Parathyroid adenoma (tissue), 2 donors: ENCODE results near the gene HLA-F.

Experiments
- H2AFZ ChIP-seq: fragments of 300-600 bp; sonication (generic); one replicate; pipeline ENCODE4 v1.7.0; 2017; ENCODE audit warnings: antibody characterized with exemption, mild to moderate bottlenecking
- H3K27ac ChIP-seq: fragments of 300-600 bp; sonication (generic); one replicate; pipeline ENCODE4 v1.7.0; 2017
- H3K27me3 ChIP-seq: fragments of 300-600 bp; sonication (generic); one replicate; pipeline ENCODE4 v1.7.0; 2017; ENCODE audit warnings: low read length; ENCODE audit not compliant: control insufficient read depth, insufficient read depth
- H3K36me3 ChIP-seq: fragments of 300-600 bp; sonication (generic); one replicate; pipeline ENCODE4 v1.7.0; 2017; ENCODE audit warnings: low read length; ENCODE audit not compliant: control insufficient read depth, insufficient read depth
- H3K4me1 ChIP-seq: fragments of 300-600 bp; sonication (generic); one replicate; pipeline ENCODE4 v1.7.0; 2017; ENCODE audit warnings: control low read depth
- H3K4me2 ChIP-seq: fragments of 300-600 bp; sonication (generic); one replicate; pipeline ENCODE4 v1.7.0; 2017; ENCODE audit warnings: low read length
- H3K4me3 ChIP-seq: fragments of 300-600 bp; sonication (generic); one replicate; pipeline ENCODE4 v1.7.0; 2017; ENCODE audit warnings: low read depth, low read length
- H3K79me2 ChIP-seq: fragments of 300-600 bp; sonication (generic); one replicate; pipeline ENCODE4 v1.7.0; 2017; ENCODE audit warnings: control low read depth
- H3K9ac ChIP-seq: fragments of 300-600 bp; sonication (generic); one replicate; pipeline ENCODE4 v1.7.0; 2017; ENCODE audit warnings: mild to moderate bottlenecking
- H3K9me3 ChIP-seq: fragments of 300-600 bp; sonication (generic); one replicate; pipeline ENCODE4 v1.7.0; 2017; ENCODE audit warnings: low read length; ENCODE audit not compliant: control insufficient read depth
- CTCF ChIP-seq: fragments of 300-600 bp; sonication (generic); IDR thresholded peaks from one replicate; pipeline ENCODE4 v1.7.0; 2017; ENCODE audit warnings: antibody characterized with exemption, mild to moderate bottlenecking
- donor health status: primary hyperparathyroidism.

Gene HLA-F

GRCh38 chr6:29743568-29743967 lies 20.3 kb downstream of the HLA-F start:
- Histone ChIP-seq H3K27ac (no peak overlapping the region), H3K9ac (no peak overlapping the region), H3K79me2 (no peaks in the 10 kb centered on the region), H3K27me3 (no peaks in the 10 kb centered on the region), H2AFZ (no peak overlapping the region), H3K36me3 (no peaks in the 10 kb centered on the region), H3K4me1 (peaks cover 4% of the 10 kb centered on the region), H3K9me3 (no peaks in the 10 kb centered on the region), H3K4me3 (no peak overlapping the region), H3K4me2 (no peak overlapping the region)
- TF ChIP-seq CTCF = no peak

DNA sequence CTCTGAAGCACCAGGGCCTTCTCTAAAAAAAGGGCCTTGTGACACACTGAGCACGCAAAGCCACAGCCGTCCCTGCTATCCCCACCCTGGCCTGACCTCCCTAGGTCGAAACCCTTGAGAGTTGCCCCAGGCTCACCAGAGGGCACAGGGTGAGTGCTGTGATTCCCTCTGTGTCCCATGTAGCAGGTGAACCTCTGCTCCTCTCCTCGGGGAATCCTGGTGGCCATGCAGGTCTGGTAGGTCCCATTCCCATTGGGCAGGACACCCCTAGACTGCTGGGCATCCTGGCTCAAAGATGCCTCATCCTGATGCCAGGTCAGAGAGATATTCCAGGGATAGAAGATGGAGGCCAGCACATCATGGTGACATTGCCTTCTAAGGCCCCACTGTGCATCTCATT lies 20.9 kb downstream of the HLA-F start:
- Histone ChIP-seq H3K4me1 (peaks cover 4% of the 10 kb centered on the region), H3K9me3 (no peaks in the 10 kb centered on the region), H3K9ac (no peak overlapping the region), H3K79me2 (no peaks in the 10 kb centered on the region), H3K27me3 (no peaks in the 10 kb centered on the region), H2AFZ (no peak overlapping the region), H3K4me3 (no peak overlapping the region), H3K36me3 (no peaks in the 10 kb centered on the region), H3K4me2 (no peak overlapping the region), H3K27ac (no peak overlapping the region)
- TF ChIP-seq CTCF = no peak

- Histone ChIP-seq H3K9me3 (no peaks in the 10 kb centered on the region), H3K4me2 (no peak overlapping the region), H3K4me3 (no peak overlapping the region), H3K27me3 (no peaks in the 10 kb centered on the region), H3K9ac (no peak overlapping the region), H3K36me3 (no peaks in the 10 kb centered on the region), H2AFZ (no peak overlapping the region), H3K27ac (no peak overlapping the region), H3K79me2 (no peaks in the 10 kb centered on the region), H3K4me1 (peaks cover 7% of the 10 kb centered on the region)
- no peak for TF ChIP-seq CTCF
These were observed 21.4 kb downstream of the HLA-F start for GRCh38 chr6:29744621-29745020.

GRCh38 chr6:29745386-29745785 lies 22.2 kb downstream of the HLA-F start:
- Histone ChIP-seq H3K79me2 (no peaks in the 10 kb centered on the region), H2AFZ (no peak overlapping the region), H3K36me3 (no peaks in the 10 kb centered on the region), H3K4me1 (peaks cover 7% of the 10 kb centered on the region), H3K27ac (no peak overlapping the region), H3K4me3 (no peak overlapping the region), H3K9me3 (no peaks in the 10 kb centered on the region), H3K9ac (no peak overlapping the region), H3K4me2 (no peak overlapping the region), H3K27me3 (no peaks in the 10 kb centered on the region)
- no peak for TF ChIP-seq CTCF

GRCh38 chr6:29745855-29746449 lies 22.7 kb downstream of the HLA-F start:
- no peak overlapping the region for H3K9ac ChIP-seq
- no peaks in the 10 kb centered on the region for H3K79me2 ChIP-seq
- no peaks in the 10 kb centered on the region for H3K27me3 ChIP-seq
- no peaks in the 10 kb centered on the region for H3K9me3 ChIP-seq
- no peak overlapping the region for H3K4me3 ChIP-seq
- no peak overlapping the region for H2AFZ ChIP-seq
- peaks cover 7% of the 10 kb centered on the region for H3K4me1 ChIP-seq
- TF ChIP-seq CTCF = no peak
- no peak overlapping the region for H3K27ac ChIP-seq
- H3K36me3 ChIP-seq = no peaks in the 10 kb centered on the region
- no peak overlapping the region for H3K4me2 ChIP-seq
